Measurements from ENCODE around the gene VTI1A.

VTI1A gene

DNA sequence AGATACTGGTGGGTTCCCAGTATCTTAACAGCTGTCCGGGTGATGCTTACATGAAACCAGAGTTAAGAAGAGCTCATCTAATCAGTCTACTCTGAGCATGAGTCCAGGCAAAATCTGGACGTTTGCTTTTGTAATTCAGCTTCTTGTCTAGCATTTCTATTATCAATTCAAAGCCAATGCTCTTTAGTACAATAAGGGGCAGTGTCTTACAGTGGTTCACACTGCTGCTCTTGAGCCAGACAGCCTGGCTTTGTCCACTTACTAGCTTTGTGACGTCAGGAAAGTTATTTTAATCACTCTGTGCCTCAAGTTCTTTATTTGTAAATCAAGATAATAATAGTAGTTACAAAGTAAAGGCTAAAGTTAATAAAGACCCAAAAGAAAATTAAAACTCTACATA, 275.7 kb downstream of the VTI1A start:
- TF ChIP-seq, protein P1, sequence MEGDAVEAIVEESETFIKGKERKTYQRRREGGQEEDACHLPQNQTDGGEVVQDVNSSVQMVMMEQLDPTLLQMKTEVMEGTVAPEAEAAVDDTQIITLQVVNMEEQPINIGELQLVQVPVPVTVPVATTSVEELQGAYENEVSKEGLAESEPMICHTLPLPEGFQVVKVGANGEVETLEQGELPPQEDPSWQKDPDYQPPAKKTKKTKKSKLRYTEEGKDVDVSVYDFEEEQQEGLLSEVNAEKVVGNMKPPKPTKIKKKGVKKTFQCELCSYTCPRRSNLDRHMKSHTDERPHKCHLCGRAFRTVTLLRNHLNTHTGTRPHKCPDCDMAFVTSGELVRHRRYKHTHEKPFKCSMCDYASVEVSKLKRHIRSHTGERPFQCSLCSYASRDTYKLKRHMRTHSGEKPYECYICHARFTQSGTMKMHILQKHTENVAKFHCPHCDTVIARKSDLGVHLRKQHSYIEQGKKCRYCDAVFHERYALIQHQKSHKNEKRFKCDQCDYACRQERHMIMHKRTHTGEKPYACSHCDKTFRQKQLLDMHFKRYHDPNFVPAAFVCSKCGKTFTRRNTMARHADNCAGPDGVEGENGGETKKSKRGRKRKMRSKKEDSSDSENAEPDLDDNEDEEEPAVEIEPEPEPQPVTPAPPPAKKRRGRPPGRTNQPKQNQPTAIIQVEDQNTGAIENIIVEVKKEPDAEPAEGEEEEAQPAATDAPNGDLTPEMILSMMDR (tag by site-specific recombination; IDR thresholded peaks at IDR 0.05) = no peak
- TF ChIP-seq ZNF239 (tag by site-specific recombination; IDR thresholded peaks at IDR 0.05) (no peak), ZNF169 (tag by site-specific recombination; IDR thresholded peaks at IDR 0.05) (no peak), ZNF155 (tag by site-specific recombination; IDR thresholded peaks at IDR 0.05) (no peak), ZNF112 (tag by site-specific recombination; IDR thresholded peaks at IDR 0.05) (no peak), ZNF843 (tag by site-specific recombination; IDR thresholded peaks at IDR 0.05) (no peak), ZNF350 (tag by site-specific recombination; IDR thresholded peaks at IDR 0.05) (no peak)
- TF ChIP-seq, protein P2, sequence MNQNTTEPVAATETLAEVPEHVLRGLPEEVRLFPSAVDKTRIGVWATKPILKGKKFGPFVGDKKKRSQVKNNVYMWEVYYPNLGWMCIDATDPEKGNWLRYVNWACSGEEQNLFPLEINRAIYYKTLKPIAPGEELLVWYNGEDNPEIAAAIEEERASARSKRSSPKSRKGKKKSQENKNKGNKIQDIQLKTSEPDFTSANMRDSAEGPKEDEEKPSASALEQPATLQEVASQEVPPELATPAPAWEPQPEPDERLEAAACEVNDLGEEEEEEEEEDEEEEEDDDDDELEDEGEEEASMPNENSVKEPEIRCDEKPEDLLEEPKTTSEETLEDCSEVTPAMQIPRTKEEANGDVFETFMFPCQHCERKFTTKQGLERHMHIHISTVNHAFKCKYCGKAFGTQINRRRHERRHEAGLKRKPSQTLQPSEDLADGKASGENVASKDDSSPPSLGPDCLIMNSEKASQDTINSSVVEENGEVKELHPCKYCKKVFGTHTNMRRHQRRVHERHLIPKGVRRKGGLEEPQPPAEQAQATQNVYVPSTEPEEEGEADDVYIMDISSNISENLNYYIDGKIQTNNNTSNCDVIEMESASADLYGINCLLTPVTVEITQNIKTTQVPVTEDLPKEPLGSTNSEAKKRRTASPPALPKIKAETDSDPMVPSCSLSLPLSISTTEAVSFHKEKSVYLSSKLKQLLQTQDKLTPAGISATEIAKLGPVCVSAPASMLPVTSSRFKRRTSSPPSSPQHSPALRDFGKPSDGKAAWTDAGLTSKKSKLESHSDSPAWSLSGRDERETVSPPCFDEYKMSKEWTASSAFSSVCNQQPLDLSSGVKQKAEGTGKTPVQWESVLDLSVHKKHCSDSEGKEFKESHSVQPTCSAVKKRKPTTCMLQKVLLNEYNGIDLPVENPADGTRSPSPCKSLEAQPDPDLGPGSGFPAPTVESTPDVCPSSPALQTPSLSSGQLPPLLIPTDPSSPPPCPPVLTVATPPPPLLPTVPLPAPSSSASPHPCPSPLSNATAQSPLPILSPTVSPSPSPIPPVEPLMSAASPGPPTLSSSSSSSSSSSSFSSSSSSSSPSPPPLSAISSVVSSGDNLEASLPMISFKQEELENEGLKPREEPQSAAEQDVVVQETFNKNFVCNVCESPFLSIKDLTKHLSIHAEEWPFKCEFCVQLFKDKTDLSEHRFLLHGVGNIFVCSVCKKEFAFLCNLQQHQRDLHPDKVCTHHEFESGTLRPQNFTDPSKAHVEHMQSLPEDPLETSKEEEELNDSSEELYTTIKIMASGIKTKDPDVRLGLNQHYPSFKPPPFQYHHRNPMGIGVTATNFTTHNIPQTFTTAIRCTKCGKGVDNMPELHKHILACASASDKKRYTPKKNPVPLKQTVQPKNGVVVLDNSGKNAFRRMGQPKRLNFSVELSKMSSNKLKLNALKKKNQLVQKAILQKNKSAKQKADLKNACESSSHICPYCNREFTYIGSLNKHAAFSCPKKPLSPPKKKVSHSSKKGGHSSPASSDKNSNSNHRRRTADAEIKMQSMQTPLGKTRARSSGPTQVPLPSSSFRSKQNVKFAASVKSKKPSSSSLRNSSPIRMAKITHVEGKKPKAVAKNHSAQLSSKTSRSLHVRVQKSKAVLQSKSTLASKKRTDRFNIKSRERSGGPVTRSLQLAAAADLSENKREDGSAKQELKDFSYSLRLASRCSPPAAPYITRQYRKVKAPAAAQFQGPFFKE (tag by site-specific recombination; IDR thresholded peaks at IDR 0.05; ENCODE audit: borderline replicate concordance) = no peak
- TF ChIP-seq, protein P3, sequence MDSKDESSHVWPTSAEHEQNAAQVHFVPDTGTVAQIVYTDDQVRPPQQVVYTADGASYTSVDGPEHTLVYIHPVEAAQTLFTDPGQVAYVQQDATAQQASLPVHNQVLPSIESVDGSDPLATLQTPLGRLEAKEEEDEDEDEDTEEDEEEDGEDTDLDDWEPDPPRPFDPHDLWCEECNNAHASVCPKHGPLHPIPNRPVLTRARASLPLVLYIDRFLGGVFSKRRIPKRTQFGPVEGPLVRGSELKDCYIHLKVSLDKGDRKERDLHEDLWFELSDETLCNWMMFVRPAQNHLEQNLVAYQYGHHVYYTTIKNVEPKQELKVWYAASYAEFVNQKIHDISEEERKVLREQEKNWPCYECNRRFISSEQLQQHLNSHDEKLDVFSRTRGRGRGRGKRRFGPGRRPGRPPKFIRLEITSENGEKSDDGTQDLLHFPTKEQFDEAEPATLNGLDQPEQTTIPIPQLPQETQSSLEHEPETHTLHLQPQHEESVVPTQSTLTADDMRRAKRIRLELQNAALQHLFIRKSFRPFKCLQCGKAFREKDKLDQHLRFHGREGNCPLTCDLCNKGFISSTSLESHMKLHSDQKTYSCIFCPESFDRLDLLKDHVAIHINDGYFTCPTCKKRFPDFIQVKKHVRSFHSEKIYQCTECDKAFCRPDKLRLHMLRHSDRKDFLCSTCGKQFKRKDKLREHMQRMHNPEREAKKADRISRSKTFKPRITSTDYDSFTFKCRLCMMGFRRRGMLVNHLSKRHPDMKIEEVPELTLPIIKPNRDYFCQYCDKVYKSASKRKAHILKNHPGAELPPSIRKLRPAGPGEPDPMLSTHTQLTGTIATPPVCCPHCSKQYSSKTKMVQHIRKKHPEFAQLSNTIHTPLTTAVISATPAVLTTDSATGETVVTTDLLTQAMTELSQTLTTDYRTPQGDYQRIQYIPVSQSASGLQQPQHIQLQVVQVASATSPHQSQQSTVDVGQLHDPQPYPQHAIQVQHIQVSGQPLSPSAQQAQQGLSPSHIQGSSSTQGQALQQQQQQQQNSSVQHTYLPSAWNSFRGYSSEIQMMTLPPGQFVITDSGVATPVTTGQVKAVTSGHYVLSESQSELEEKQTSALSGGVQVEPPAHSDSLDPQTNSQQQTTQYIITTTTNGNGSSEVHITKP (tag by site-specific recombination; IDR thresholded peaks at IDR 0.05) = no peak
- TF ChIP-seq, protein P4, sequence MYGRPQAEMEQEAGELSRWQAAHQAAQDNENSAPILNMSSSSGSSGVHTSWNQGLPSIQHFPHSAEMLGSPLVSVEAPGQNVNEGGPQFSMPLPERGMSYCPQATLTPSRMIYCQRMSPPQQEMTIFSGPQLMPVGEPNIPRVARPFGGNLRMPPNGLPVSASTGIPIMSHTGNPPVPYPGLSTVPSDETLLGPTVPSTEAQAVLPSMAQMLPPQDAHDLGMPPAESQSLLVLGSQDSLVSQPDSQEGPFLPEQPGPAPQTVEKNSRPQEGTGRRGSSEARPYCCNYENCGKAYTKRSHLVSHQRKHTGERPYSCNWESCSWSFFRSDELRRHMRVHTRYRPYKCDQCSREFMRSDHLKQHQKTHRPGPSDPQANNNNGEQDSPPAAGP (tag by site-specific recombination; IDR thresholded peaks at IDR 0.05) = no peak
- Histone ChIP-seq H3K4me3 (ENCODE audit: low read depth, low read length) (no peak overlapping the region), H3K4me1 (ENCODE audit: control insufficient read depth, insufficient read depth, low read length) (0 out of 2 replicates have a peak, but pooled peaks cover 3% of the 10 kb centered on the region), H3K9me3 (ENCODE audit: control insufficient read depth, insufficient read depth, low read depth, low read length) (no peaks in the 10 kb centered on the region), H3K27ac (ENCODE audit: extremely low read depth, low read depth, low read length) (no peak overlapping the region), H3K36me3 (ENCODE audit: control insufficient read depth in 2 of 2, insufficient read depth in 1 of 2, low read length in 2 of 2) (no peaks in the 10 kb centered on the region)
- CTCF ChIA-PET = interaction anchor here (0.6 kb wide), 1 partner anchor 425 kb away, joined by 3 read pairs; no protein-coding TSS in a partner anchor
- POLR2A ChIA-PET = no interaction called here

DNA sequence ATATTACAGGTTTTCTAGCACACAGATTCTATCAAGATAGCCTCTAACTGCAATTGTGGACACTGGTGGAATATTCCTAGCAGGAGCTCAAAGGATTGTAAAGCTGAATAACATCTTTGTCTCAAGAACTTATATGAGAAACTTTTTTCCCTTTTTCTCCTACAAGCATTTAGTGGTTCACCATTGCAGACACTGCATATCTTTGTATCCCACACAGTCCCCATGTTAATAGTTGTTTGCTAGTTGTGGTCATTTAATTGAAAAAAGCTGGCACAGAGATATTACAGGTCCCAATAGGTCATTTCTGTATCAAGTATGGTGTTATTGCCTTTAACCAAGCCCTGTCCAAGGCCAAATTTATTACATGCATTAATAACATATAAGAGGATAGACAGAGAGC, 276.9 kb downstream of the VTI1A start:
- H3K36me3 ChIP-seq (ENCODE audit: control insufficient read depth in 2 of 2, insufficient read depth in 1 of 2, low read length in 2 of 2) = no peaks in the 10 kb centered on the region

More for the DNA sequence above, 276.9 kb downstream of the VTI1A start:
- no peak overlapping the region for H3K4me3 ChIP-seq (ENCODE audit: low read depth, low read length)
- POLR2A ChIA-PET = interaction anchor here (0.9 kb wide), 1 partner anchor 227 kb away, joined by 4 read pairs; the partner anchor contains the start of gene TCF7L2
- H3K4me1 ChIP-seq (ENCODE audit: control insufficient read depth, insufficient read depth, low read length) = 0 out of 2 replicates have a peak, but pooled peaks cover 3% of the 10 kb centered on the region
- H3K9me3 ChIP-seq (ENCODE audit: control insufficient read depth, insufficient read depth, low read depth, low read length) = no peaks in the 10 kb centered on the region
- CTCF ChIA-PET = no interaction called here
- H3K27ac ChIP-seq (ENCODE audit: extremely low read depth, low read depth, low read length) = no peak overlapping the region
- TF ChIP-seq, protein P5, sequence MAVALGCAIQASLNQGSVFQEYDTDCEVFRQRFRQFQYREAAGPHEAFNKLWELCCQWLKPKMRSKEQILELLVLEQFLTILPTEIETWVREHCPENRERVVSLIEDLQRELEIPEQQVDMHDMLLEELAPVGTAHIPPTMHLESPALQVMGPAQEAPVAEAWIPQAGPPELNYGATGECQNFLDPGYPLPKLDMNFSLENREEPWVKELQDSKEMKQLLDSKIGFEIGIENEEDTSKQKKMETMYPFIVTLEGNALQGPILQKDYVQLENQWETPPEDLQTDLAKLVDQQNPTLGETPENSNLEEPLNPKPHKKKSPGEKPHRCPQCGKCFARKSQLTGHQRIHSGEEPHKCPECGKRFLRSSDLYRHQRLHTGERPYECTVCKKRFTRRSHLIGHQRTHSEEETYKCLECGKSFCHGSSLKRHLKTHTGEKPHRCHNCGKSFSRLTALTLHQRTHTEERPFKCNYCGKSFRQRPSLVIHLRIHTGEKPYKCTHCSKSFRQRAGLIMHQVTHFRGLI (tag by site-specific recombination; IDR thresholded peaks at IDR 0.05) = no peak
- no peak for TF ChIP-seq ZNF140 (tag by site-specific recombination; IDR thresholded peaks at IDR 0.05)
